ENCODE data around the gene SPATA1. TPM values are rescaled to one million over a fixed set of nuclear protein-coding genes. Genes with fewer than 3 reads are reported as not detected.

The SPATA1 gene
- total and polyA plus RNA-seq, 2 of the 8 experiments (the other 6 are each of a cell fraction or from before 2014, with no cell fraction given): 0.51 to 1.1 TPM

DNA sequence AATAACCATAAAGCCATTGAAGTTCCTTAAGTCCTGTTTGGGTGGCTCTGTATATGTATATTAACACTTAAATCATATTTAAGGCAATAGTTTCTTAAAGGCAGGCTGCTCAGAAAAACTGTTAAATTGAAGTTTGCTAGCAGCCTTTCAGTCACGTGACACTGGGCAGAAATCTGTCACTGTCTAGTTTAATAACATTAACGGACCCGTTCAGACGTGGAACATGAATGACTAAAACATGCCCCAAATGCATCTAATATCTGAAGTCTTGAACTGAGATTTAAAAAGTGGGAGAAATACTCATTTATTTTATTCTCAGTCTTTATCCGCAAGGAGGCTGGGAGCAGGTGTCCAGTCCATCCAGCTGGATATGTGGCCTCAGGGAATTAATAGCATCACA is 3.3 kb upstream of the SPATA1 start:
- no peak overlapping the region for H3K4me3 ChIP-seq (ENCODE audit: extremely low read depth in 1 of 4, insufficient read depth in 2 of 4, low read depth in 3 of 4, low read length in 4 of 4)
- no peak overlapping the region for H3K56ac ChIP-seq (replicated peaks; ENCODE audit: insufficient read length, low read depth, low read length)
- ChIA-PET POLR2A (ENCODE audit: partially characterized antibody) (interaction anchor here (1.3 kb wide), 2 partner anchors 7 to 23 kb away, joined by 3 to 5 read pairs; partner anchors contain the start of gene RPF1), CTCF (ENCODE audit: partially characterized antibody) (interaction anchor here (1.1 to 2.5 kb wide), 6 partner anchors 38 to 442 kb away, joined by 3 to 9 read pairs (median 4); partner anchors contain the start of gene CTBS)
- no peak for DNase-seq (ENCODE audit: low read depth in 1 of 2, low spot score in 2 of 2)
- no peak overlapping the region for H2AFZ ChIP-seq (ENCODE audit: low read length)
- no peak overlapping the region for H3K27ac ChIP-seq (ENCODE audit: low read depth, low read length)
- no peak overlapping the region for H2AK5ac ChIP-seq (ENCODE audit: low read depth, low read length)
- H2BK120ac ChIP-seq (replicated peaks; ENCODE audit: low read depth, low read length): no peak overlapping the region
- peaks cover 16 to 20% of the 10 kb centered on the region in 2 experiments for H4K20me1 ChIP-seq (replicated peaks in 1 of 2; ENCODE audit: control insufficient read depth in 1 of 2, insufficient read depth in 2 of 2, low read length in 2 of 2)
- H2BK15ac ChIP-seq (ENCODE audit: low read length): no peak overlapping the region
- H2BK5ac ChIP-seq (ENCODE audit: low read depth, low read length): no peak overlapping the region
- H3K9me3 ChIP-seq (ENCODE audit: insufficient read depth in 2 of 2, low read depth in 1 of 2, low read length in 1 of 2): no peaks in the 10 kb centered on the region
- peaks cover 4% of the 10 kb centered on the region; the same call in 1 of the 2 replicates for H3K79me1 ChIP-seq (ENCODE audit: low read depth, low read length)
- H3K9ac ChIP-seq (replicated peaks in 1 of 4; ENCODE audit: extremely low read depth in 1 of 4, low read depth in 3 of 4, low read length in 3 of 4): no peak overlapping the region
- H3K14ac ChIP-seq (ENCODE audit: insufficient read length): no peak overlapping the region
- peaks cover 3 to 59% of the 10 kb centered on the region in 2 experiments; a peak in 2 of 4 replicates for H3K79me2 ChIP-seq (ENCODE audit: control insufficient read depth in 1 of 2, insufficient read depth in 2 of 2, low read length in 2 of 2)
- no peak overlapping the region for H3K18ac ChIP-seq (ENCODE audit: extremely low read depth, low read length)
- 95% methylated on average over 5 of the region's 5 CpGs; no CpG with 5 or more reads in 1 of the 2 experiments for WGBS, 2 experiments (ENCODE audit: extremely low coverage in 1 of 2, insufficient coverage in 1 of 2, insufficient read length in 1 of 2, insufficient replicate concordance in 2 of 2, low coverage in 1 of 2, low lambda C conversion rate in 2 of 2, missing lambda C conversion rate in 1 of 2)
- no peak overlapping the region for H3K4ac ChIP-seq (replicated peaks; ENCODE audit: insufficient read length, low read depth, low read length)
- H4K5ac ChIP-seq (ENCODE audit: insufficient read length, low read depth, low read length): no peak overlapping the region
- no peak overlapping the region for H4K8ac ChIP-seq (ENCODE audit: extremely low read depth, insufficient read depth, low read length)
- no peak overlapping the region for H2BK12ac ChIP-seq (ENCODE audit: low read depth, low read length)
- no peak overlapping the region; a peak in 1 of 4 replicates for H3K4me2 ChIP-seq (ENCODE audit: insufficient read depth in 1 of 2, low read depth in 2 of 2, low read length in 2 of 2)
- H3K27me3 ChIP-seq (replicated peaks in 1 of 4; ENCODE audit: control insufficient read depth in 3 of 4, extremely low read depth in 1 of 4, insufficient read depth in 3 of 4, low read length in 3 of 4): no peaks in the 10 kb centered on the region
- no peak overlapping the region for H4K91ac ChIP-seq (replicated peaks; ENCODE audit: insufficient read length, low read length)
- H2BK20ac ChIP-seq (ENCODE audit: low read length): no peak overlapping the region
- peaks cover 0 to 27% (median 5%) of the 10 kb centered on the region in 4 experiments; a peak in 6 of 8 replicates for H3K36me3 ChIP-seq (ENCODE audit: control insufficient read depth in 2 of 4, insufficient read depth in 4 of 4, low read length in 3 of 4)
- peaks cover 6% of the 10 kb centered on the region; the same call in 1 of the 2 replicates for H3K23me2 ChIP-seq (ENCODE audit: low read depth, low read length)
- no peak for FAIRE-seq
- H3K4me1 ChIP-seq (replicated peaks in 1 of 4; ENCODE audit: control insufficient read depth in 3 of 4, insufficient read depth in 4 of 4, low read length in 3 of 4): peaks cover 0 to 13% (median 6%) of the 10 kb centered on the region in 4 experiments; a peak in 6 of 7 replicates
- H3K23ac ChIP-seq (ENCODE audit: insufficient read length): no peak overlapping the region
- no peak for TF ChIP-seq POLR2AphosphoS5 (IDR thresholded peaks at IDR 0.05; ENCODE audit: low read depth, low read length)
- no peak for TF ChIP-seq TCF12 (IDR thresholded peaks at IDR 0.05; ENCODE audit: low read depth, low read length)
- no peak for TF ChIP-seq CBX5 (IDR thresholded peaks at IDR 0.05; ENCODE audit: low read depth, low read length)
- TF ChIP-seq, protein P1, sequence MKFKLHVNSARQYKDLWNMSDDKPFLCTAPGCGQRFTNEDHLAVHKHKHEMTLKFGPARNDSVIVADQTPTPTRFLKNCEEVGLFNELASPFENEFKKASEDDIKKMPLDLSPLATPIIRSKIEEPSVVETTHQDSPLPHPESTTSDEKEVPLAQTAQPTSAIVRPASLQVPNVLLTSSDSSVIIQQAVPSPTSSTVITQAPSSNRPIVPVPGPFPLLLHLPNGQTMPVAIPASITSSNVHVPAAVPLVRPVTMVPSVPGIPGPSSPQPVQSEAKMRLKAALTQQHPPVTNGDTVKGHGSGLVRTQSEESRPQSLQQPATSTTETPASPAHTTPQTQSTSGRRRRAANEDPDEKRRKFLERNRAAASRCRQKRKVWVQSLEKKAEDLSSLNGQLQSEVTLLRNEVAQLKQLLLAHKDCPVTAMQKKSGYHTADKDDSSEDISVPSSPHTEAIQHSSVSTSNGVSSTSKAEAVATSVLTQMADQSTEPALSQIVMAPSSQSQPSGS (IDR thresholded peaks at IDR 0.05; ENCODE audit: low read length): no peak
